SIG-M5 treated with dmso at 0.1 percent for 504 hours (cell line): Measurements from ENCODE around the gene CFAP97D2.

Source experiments
- DNase-seq: peaks from one replicate; lab custom pipeline; 2025; ENCODE audit not compliant: unreplicated experiment; lab: John Stamatoyannopoulos, UW

The CFAP97D2 gene

GRCh38 chr13:114264886-114265611 is 86.0 kb downstream of the CFAP97D2 start:
- DNase-seq: no peak

GRCh38 chr13:114266241-114266640 is 87.2 kb downstream of the CFAP97D2 start:
- no peak for DNase-seq

- DNase-seq: no peak
Observed at GRCh38 chr13:114268344-114269280, 89.6 kb downstream of the CFAP97D2 start.

- no peak for DNase-seq
Observed at GRCh38 chr13:114269281-114269770, 90.3 kb downstream of the CFAP97D2 start.
